DOHH2 (cell line): ENCODE measurements around the gene LANCL2.

Source experiments
- H3F3A ChIP-seq: fragments of 200-600 bp; sonication (generic), shearing (Covaris generic); 2 replicates; pipeline ENCODE4 v1.6.0; 2016; ENCODE audit warnings: antibody characterized with exemption, mild to moderate bottlenecking; ENCODE audit not compliant: control insufficient read depth, insufficient read depth
- H3K27ac ChIP-seq: fragments of 200-600 bp; sonication (generic); 2 replicates; pipeline ENCODE4 v1.5.1; 2014; ENCODE audit warnings: low read depth, mild to moderate bottlenecking, low read length, moderate library complexity
- H3K27me3 ChIP-seq: fragments of 200-600 bp; sonication (generic); 2 replicates; pipeline ENCODE4 v1.6.1; 2014; ENCODE audit warnings: mild to moderate bottlenecking, low read length, mixed read lengths; ENCODE audit not compliant: control insufficient read depth
- H3K36me3 ChIP-seq: fragments of 200-600 bp; sonication (generic); 2 replicates; pipeline ENCODE4 v1.6.1; 2014; ENCODE audit warnings: mild to moderate bottlenecking, low read length, moderate library complexity, mixed read lengths; ENCODE audit not compliant: control insufficient read depth
- H3K4me1 ChIP-seq: fragments of 200-600 bp; sonication (generic); 2 replicates; pipeline ENCODE4 v1.6.1; 2014; ENCODE audit warnings: mild to moderate bottlenecking, low read length, mixed read lengths; ENCODE audit not compliant: control insufficient read depth
- H3K4me2 ChIP-seq: fragments of 200-600 bp; sonication (generic); 2 replicates; pipeline ENCODE4 v1.6.0; 2014; ENCODE audit warnings: mild to moderate bottlenecking, low read length, moderate library complexity
- H3K4me3 ChIP-seq: fragments of 200-600 bp; sonication (generic); 2 replicates; pipeline ENCODE4 v1.5.1; 2014; ENCODE audit warnings: mild to moderate bottlenecking, low read length, mixed read lengths
- H3K79me2 ChIP-seq: fragments of 200-600 bp; sonication (generic); 2 replicates; pipeline ENCODE4 v1.6.1; 2014; ENCODE audit warnings: mild to moderate bottlenecking, low read length, mixed read lengths; ENCODE audit not compliant: control insufficient read depth
- H3K9me2 ChIP-seq: fragments of 200-600 bp; sonication (generic); replicated peaks from 2 replicates; pipeline ENCODE4 v1.6.1; 2014; ENCODE audit warnings: mild to moderate bottlenecking, low read length, mixed read lengths; ENCODE audit not compliant: control insufficient read depth
- H3K9me3 ChIP-seq: fragments of 200-600 bp; sonication (generic); 2 replicates; pipeline ENCODE4 v1.6.1; 2014; ENCODE audit warnings: antibody characterized with exemption, low read length, mixed read lengths; ENCODE audit not compliant: control insufficient read depth, insufficient read depth
- H4K20me1 ChIP-seq: fragments of 200-600 bp; sonication (generic); 2 replicates; pipeline ENCODE4 v1.6.0; 2014; ENCODE audit warnings: low read depth, mild to moderate bottlenecking, antibody characterized with exemption, low read length, moderate library complexity; ENCODE audit not compliant: control insufficient read depth, insufficient read depth
- EZH2phosphoT487 ChIP-seq: fragments of 200-600 bp; sonication (generic); IDR thresholded peaks from 2 replicates; pipeline ENCODE4 v1.6.1; 2017; ENCODE audit warnings: borderline replicate concordance, mild to moderate bottlenecking, antibody characterized with exemption, low read length, moderate library complexity, mixed read lengths
- TF ChIP-seq, protein P1 (sequence below): fragments of 200-600 bp; sonication (generic); IDR thresholded peaks from one replicate; pipeline ENCODE4 v1.5.1; 2014; ENCODE audit warnings: antibody characterized with exemption, mild to moderate bottlenecking, low read depth, low read length; ENCODE audit not compliant: poor library complexity, severe bottlenecking

LANCL2 gene

DNA sequence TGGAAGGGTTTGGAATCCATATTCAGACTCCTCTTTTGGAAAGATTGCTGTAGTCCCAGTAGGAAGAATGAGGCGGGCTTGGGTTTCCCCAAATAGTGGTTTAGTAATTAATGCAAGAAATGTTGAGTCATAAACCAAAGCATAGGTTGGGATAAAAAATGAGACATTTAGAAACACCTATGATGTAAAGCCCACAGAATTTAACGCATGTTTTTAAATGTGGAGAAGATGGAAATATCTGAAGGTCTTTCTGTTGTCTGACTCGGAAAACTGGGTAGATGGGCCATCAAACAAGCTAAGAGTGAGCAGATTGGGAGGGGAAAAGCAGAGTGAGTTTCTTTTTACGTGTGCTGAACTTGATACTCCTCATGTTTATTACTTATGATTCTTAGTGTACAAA is 62.2 kb downstream of the LANCL2 start:
- no peak overlapping the region for H3K27ac ChIP-seq
- no peak overlapping the region for H3K4me2 ChIP-seq
- H3K4me3 ChIP-seq = no peak overlapping the region

DNA sequence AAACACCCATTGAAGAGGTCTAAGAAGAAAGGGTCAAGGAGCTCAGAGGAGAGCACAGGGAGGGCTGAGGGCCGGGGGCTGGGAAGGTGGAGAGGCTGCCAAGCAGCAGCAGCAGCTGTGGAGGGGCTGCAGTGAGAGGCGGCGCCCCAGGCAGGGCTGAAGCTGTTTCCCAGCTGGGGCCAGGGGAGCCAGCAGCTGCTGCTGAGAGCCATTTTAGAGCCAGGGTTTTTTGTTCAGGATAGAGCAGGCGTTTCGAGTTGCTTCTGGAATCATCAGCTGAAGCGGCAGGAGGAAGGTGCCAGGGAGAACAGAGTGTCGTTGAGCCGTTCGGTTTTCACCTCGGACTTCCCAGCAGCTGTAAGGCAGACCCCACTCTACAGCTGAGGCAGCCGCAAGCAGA is 62.7 kb downstream of the LANCL2 start:
- Histone ChIP-seq H3K27me3 (no peaks in the 10 kb centered on the region), H4K20me1 (no peaks in the 10 kb centered on the region), H3K4me2 (no peak overlapping the region), H3K36me3 (peaks cover 3% of the 10 kb centered on the region; the same call in 1 of the 2 replicates), H3K9me3 (no peaks in the 10 kb centered on the region), H3F3A (no peaks in the 10 kb centered on the region), H3K27ac (no peak overlapping the region), H3K9me2 (no peaks in the 10 kb centered on the region), H3K4me1 (no peaks in the 10 kb centered on the region), H3K79me2 (no peaks in the 10 kb centered on the region), H3K4me3 (no peak overlapping the region)
- TF ChIP-seq EZH2phosphoT487 = no peak
- TF ChIP-seq, protein P1, sequence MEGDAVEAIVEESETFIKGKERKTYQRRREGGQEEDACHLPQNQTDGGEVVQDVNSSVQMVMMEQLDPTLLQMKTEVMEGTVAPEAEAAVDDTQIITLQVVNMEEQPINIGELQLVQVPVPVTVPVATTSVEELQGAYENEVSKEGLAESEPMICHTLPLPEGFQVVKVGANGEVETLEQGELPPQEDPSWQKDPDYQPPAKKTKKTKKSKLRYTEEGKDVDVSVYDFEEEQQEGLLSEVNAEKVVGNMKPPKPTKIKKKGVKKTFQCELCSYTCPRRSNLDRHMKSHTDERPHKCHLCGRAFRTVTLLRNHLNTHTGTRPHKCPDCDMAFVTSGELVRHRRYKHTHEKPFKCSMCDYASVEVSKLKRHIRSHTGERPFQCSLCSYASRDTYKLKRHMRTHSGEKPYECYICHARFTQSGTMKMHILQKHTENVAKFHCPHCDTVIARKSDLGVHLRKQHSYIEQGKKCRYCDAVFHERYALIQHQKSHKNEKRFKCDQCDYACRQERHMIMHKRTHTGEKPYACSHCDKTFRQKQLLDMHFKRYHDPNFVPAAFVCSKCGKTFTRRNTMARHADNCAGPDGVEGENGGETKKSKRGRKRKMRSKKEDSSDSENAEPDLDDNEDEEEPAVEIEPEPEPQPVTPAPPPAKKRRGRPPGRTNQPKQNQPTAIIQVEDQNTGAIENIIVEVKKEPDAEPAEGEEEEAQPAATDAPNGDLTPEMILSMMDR = no peak

More for the DNA sequence above, 62.2 kb downstream of the LANCL2 start:
- Histone ChIP-seq H3K9me3 (no peaks in the 10 kb centered on the region), H3K27me3 (no peaks in the 10 kb centered on the region), H3K79me2 (no peaks in the 10 kb centered on the region), H4K20me1 (no peaks in the 10 kb centered on the region), H3F3A (no peaks in the 10 kb centered on the region), H3K4me1 (no peaks in the 10 kb centered on the region), H3K9me2 (no peaks in the 10 kb centered on the region), H3K36me3 (peaks cover 3% of the 10 kb centered on the region; the same call in 1 of the 2 replicates)
- TF ChIP-seq, protein P1 = no peak
- no peak for TF ChIP-seq EZH2phosphoT487

DNA sequence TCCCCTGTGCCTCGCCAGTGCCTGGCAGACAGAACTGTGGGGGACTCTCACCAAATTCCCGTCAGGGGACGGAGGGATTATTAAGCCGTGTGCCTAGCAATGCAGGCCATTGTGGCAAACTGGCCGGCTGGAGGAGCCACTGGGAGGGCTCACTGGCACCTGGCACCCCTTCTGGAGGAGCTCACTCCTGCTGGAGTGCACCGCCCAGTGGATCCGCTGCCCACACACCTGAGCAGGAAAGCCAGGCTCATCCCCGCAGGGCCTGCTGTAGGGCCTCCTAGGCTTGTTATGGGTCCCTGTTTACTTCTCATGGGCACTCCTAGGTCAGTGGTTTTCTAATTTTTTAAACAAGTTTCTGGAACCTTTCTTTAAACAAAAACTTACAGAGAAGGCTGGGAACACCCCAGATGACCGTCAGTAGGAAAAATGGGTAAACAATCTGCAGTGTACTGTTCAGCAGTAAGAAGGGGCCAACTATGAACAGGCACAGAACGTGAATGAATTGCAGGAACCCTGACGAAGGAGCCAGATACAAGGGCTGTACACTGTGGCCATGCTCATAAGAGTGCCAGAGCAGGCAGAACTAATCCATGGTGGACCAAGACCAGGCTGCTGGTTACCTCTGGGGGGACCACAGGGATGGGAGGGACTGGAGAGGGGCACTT is 64.8 kb downstream of the LANCL2 start:
- TF ChIP-seq, protein P1 = no peak
- TF ChIP-seq EZH2phosphoT487 = no peak
- Histone ChIP-seq H3F3A (no peaks in the 10 kb centered on the region), H3K9me3 (no peaks in the 10 kb centered on the region), H3K9me2 (no peaks in the 10 kb centered on the region), H3K79me2 (no peaks in the 10 kb centered on the region), H3K4me1 (no peaks in the 10 kb centered on the region), H3K4me3 (no peak overlapping the region), H3K27me3 (no peaks in the 10 kb centered on the region), H4K20me1 (no peaks in the 10 kb centered on the region), H3K4me2 (no peak overlapping the region), H3K36me3 (peaks cover 3% of the 10 kb centered on the region; the same call in 1 of the 2 replicates), H3K27ac (no peak overlapping the region)
